ENCODE results near the gene MUC5B.
"Not testable (repeated sequence)": the region's sequence is repeated elsewhere in the genome, so short reads cannot be mapped to it uniquely, and the experiment has no call there.

Gene MUC5B

DNA sequence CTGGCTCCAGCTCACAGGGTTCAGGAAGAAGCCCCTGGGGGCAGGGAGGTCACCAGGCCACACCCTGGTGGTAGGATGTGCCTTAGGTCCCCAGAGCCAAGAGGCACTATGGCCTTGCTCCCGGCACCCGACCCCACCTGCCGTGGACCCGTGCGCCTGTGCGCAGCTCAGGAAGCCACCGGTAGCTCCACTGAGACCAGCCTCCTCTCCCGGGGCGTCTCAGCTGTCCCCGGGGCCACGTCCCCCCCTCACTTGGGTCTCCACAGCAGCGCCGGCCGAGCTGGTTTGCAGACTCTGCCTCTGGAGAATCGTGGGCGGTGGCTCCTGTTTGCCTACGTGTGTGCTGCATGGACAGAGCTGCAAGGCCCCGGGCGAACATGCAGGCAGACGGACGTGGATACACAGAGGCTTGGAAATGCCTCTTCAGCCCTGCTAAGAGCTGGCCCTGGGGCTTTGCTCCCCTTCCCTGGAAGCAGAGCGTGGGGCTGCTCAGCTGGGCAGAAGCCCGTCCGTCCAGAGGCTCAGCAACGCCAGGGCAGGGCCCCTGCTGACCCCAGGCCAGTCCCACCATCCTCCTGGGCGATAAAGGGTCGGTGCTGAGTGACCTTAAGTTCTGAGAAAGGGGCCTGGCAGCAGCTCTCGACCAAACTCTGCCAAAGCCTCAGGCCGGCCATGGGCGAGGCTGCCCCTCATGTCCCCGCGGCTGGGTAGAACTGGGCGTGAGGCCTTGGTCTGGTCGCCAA is 15.3 kb upstream of the MUC5B start:
- Histone ChIP-seq H3K9ac (ENCODE audit: low read length) (no peak overlapping the region), H3K27me3 (ENCODE audit: control insufficient read depth, insufficient read depth, low read length) (no peaks in the 10 kb centered on the region), H3K27ac (ENCODE audit: low read length) (no peak overlapping the region)

DNA sequence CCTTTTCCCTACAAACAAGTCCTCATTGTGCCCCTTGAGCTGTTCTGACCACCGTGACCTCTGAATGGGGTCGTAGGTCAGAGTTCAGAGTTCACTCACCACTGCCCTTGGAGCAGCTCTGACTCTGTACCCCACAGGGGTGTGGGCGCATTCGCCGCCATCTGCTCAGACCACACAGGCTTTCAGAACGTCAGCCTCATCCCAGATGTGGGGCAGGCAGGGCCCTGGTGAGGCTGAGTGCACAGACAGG is 14.8 kb upstream of the MUC5B start:
- Histone ChIP-seq H3K27me3 (ENCODE audit: control insufficient read depth, insufficient read depth, low read length) (no peaks in the 10 kb centered on the region), H3K36me3 (ENCODE audit: control insufficient read depth, low read depth, low read length) (no peaks in the 10 kb centered on the region), H3K27ac (ENCODE audit: low read length) (no peak overlapping the region), H3K9me3 (ENCODE audit: control insufficient read depth, low read depth, low read length) (peaks cover 20% of the 10 kb centered on the region), H3K9ac (ENCODE audit: low read length) (no peak overlapping the region), H3K4me1 (ENCODE audit: control insufficient read depth, low read depth, low read length) (no peaks in the 10 kb centered on the region), H3K4me3 (ENCODE audit: low read length) (no peak overlapping the region)

More for the DNA sequence above, 15.3 kb upstream of the MUC5B start:
- H3K4me1 ChIP-seq (ENCODE audit: control insufficient read depth, low read depth, low read length) = no peaks in the 10 kb centered on the region
- no peaks in the 10 kb centered on the region for H3K36me3 ChIP-seq (ENCODE audit: control insufficient read depth, low read depth, low read length)
- peaks cover 20% of the 10 kb centered on the region for H3K9me3 ChIP-seq (ENCODE audit: control insufficient read depth, low read depth, low read length)
- H3K4me3 ChIP-seq (ENCODE audit: low read length) = no peak overlapping the region

DNA sequence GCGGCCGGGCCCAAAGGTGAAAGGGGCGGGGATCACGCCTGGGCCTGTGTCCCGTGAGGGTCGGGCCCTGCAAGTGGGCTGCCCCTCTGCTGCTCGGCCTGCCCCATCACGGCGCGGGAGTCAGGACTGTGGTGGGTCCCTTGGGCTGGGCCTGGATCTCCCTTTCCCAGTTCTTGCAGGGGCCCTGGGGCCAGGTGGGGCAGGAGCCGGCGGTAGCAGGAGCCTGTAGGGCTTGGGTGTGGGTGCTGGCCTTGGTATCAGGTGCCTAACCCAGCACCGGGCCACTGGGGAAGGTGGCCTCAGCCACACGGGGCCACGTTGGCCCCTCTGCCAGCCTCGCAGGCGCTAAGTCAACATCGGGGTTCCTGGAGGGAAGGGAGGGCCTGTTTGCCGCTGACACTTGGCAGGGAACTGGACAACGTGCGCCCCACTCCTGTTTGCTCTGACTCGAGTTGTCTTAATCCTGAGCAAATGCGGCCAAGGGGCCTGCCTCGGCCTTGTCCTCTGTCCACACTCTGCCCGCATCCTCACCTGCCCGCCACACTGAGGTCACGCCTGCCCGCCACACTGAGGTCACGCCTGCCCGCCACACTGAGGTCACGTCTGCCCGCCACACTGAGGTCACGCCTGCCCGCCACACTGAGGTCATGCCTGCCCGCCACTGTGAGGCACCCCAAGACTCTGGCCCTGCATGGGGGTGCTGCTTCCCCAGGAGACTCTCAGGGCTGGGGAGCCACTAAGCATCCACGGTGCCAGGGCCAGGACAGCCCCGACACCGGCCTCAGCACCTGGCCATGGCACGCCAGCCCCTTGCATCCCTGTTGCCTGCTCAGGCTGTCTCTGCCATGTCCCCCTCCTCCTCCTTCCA is 14.2 kb upstream of the MUC5B start:
- no peaks in the 10 kb centered on the region for H3K27me3 ChIP-seq (ENCODE audit: control insufficient read depth, insufficient read depth, low read length)
- no peak overlapping the region for H3K27ac ChIP-seq (ENCODE audit: low read length)
- no peak overlapping the region for H3K9ac ChIP-seq (ENCODE audit: low read length)
- peaks cover 20% of the 10 kb centered on the region for H3K9me3 ChIP-seq (ENCODE audit: control insufficient read depth, low read depth, low read length)
- H3K4me3 ChIP-seq (ENCODE audit: low read length) = no peak overlapping the region
- H3K4me1 ChIP-seq (ENCODE audit: control insufficient read depth, low read depth, low read length) = no peaks in the 10 kb centered on the region
- no peaks in the 10 kb centered on the region for H3K36me3 ChIP-seq (ENCODE audit: control insufficient read depth, low read depth, low read length)

DNA sequence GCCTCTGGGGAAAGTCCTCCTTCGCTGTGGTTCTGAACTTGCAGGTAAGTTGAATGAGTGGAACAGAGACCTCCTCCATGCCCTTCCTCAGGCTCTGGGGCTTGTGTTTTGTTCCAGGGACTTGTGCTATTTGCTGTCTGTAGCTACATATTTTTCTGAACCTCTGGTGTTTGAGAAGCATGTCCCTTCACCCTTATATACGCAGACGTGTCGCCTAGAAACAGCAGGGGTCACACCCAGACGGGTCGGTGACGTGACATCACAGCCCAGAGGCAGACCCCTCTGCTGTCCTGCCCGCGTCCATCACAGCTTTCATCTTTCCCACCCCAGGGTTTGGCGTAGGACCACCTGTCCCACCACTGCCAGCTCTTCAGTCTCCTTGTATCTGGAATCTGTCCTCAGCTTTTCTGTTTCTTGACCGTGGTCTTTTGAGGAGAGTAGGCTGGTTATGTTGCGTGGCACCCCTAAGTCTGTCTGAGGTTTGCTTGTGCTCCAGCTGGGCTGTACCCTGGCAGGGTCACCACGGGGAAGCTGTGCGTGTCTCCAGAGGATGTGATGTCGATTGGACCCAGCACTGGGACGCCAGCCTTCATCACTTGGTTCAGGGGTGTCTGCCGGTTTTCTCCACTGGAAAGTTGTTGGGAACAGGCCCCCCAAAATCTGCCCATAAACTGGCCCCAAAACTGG is 13.4 kb upstream of the MUC5B start:
- Histone ChIP-seq H3K4me3 (ENCODE audit: low read length) (no peak overlapping the region), H3K4me1 (ENCODE audit: control insufficient read depth, low read depth, low read length) (no peaks in the 10 kb centered on the region), H3K36me3 (ENCODE audit: control insufficient read depth, low read depth, low read length) (no peaks in the 10 kb centered on the region), H3K27me3 (ENCODE audit: control insufficient read depth, insufficient read depth, low read length) (no peaks in the 10 kb centered on the region), H3K27ac (ENCODE audit: low read length) (no peak overlapping the region), H3K9me3 (ENCODE audit: control insufficient read depth, low read depth, low read length) (peaks cover 20% of the 10 kb centered on the region), H3K9ac (ENCODE audit: low read length) (no peak overlapping the region)

DNA sequence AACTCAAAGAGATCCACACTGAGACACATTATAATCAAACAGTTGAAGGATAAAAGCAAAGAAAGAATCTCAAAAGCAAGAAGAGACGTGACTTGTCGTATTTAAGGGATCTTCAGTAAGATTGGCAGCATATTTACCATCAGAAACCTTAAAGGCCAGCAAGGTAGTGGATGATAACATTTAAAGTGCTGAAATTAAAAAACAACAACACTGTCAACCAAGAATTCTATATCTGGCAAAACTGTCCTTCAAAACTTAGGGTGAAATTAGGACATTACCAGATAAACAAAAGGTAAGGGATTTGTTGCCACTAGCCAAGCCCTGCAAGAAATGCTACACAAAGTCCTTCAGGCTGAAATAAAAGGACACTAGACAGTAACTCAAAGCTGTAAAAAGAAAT is 11.0 kb upstream of the MUC5B start:
- peaks cover 20% of the 10 kb centered on the region for H3K9me3 ChIP-seq (ENCODE audit: control insufficient read depth, low read depth, low read length)
- H3K36me3 ChIP-seq (ENCODE audit: control insufficient read depth, low read depth, low read length) = no peaks in the 10 kb centered on the region
- H3K4me1 ChIP-seq (ENCODE audit: control insufficient read depth, low read depth, low read length) = no peaks in the 10 kb centered on the region
- no peak overlapping the region for H3K4me3 ChIP-seq (ENCODE audit: low read length)
- peaks cover 4% of the 10 kb centered on the region for H3K27me3 ChIP-seq (ENCODE audit: control insufficient read depth, insufficient read depth, low read length)
- H3K27ac ChIP-seq (ENCODE audit: low read length) = no peak overlapping the region
- H3K9ac ChIP-seq (ENCODE audit: low read length) = no peak overlapping the region

DNA sequence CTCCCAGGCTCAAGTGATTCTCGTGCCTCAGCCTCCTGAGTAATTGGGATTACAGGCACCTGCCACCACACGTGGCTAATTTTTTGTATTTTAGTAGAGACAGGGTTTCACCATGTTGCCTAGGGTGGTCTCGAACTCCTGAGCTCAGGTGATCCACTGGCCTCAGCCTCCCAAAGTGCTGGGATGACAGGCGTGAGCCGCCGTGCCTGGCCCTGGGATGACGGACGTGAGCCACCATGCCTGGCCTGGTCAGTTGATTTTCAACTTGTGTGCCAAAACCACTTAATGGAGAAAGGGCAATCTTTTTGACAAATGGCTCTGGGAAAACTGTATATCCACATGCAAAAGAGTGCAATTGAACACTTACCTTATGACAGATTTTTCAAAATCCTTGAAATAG is 7.0 kb upstream of the MUC5B start:
- not testable (repeated sequence) for H3K27me3 ChIP-seq (ENCODE audit: control insufficient read depth, insufficient read depth, low read length); H3K9ac ChIP-seq (ENCODE audit: low read length); H3K4me3 ChIP-seq (ENCODE audit: low read length); H3K27ac ChIP-seq (ENCODE audit: low read length); H3K4me1 ChIP-seq (ENCODE audit: control insufficient read depth, low read depth, low read length); H3K36me3 ChIP-seq (ENCODE audit: control insufficient read depth, low read depth, low read length)
- peaks cover 15% of the 10 kb centered on the region for H3K9me3 ChIP-seq (ENCODE audit: control insufficient read depth, low read depth, low read length)

DNA sequence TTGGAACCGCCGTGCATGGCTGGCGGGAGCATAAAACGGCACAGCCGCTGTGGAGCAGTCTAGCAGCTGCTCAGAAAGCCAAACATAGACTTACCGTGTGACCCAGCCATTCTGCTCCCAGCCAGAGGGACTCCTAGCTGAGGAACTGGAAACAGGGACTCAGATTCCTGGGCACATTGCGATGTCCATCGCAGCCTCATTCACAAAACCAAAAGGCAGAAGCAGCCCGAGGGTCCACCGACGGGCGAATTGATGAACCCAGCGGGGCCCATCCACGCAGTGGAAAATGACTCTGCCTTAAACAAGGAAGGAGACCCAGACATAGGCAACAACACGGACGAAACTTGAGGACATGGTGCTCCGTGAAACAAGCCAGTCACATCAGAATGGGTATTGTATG is 5.7 kb upstream of the MUC5B start:
- no peak overlapping the region for H3K9ac ChIP-seq (ENCODE audit: low read length)
- no peak overlapping the region for H3K27ac ChIP-seq (ENCODE audit: low read length)
- no peaks in the 10 kb centered on the region for H3K36me3 ChIP-seq (ENCODE audit: control insufficient read depth, low read depth, low read length)
- peaks cover 3% of the 10 kb centered on the region for H3K9me3 ChIP-seq (ENCODE audit: control insufficient read depth, low read depth, low read length)
- no peak overlapping the region for H3K4me3 ChIP-seq (ENCODE audit: low read length)
- H3K27me3 ChIP-seq (ENCODE audit: control insufficient read depth, insufficient read depth, low read length) = peaks cover 4% of the 10 kb centered on the region
- H3K4me1 ChIP-seq (ENCODE audit: control insufficient read depth, low read depth, low read length) = no peaks in the 10 kb centered on the region

DNA sequence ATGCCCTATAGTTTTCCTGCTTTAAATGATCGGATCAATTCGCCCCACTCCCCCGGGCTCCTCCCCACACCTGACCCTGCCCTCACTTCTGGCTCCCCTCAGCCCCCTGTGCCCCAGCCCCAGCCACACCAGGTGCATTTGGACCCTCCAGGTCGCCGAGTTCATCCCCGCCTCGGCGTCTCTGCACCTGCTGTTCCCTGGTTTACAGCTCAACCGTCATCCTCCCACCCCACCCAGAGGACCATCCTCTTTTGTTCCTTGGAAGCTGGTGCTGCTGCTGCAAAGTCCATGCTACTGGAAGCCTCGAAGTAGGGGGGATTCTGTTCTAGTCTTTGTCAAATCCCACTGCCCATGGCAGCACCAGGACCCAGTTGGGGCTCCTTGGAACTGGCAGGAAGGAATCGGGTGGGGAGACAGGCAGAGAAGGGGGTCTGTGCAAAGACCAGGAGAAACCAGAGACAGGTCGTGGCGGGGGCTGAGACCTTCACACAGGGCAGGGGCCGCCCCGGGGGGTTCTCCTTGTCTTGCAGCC is 4.5 kb upstream of the MUC5B start:
- Histone ChIP-seq H3K36me3 (ENCODE audit: control insufficient read depth, low read depth, low read length) (no peaks in the 10 kb centered on the region), H3K27me3 (ENCODE audit: control insufficient read depth, insufficient read depth, low read length) (peaks cover 4% of the 10 kb centered on the region), H3K9ac (ENCODE audit: low read length) (no peak overlapping the region), H3K9me3 (ENCODE audit: control insufficient read depth, low read depth, low read length) (no peaks in the 10 kb centered on the region), H3K27ac (ENCODE audit: low read length) (no peak overlapping the region), H3K4me1 (ENCODE audit: control insufficient read depth, low read depth, low read length) (no peaks in the 10 kb centered on the region), H3K4me3 (ENCODE audit: low read length) (no peak overlapping the region)

DNA sequence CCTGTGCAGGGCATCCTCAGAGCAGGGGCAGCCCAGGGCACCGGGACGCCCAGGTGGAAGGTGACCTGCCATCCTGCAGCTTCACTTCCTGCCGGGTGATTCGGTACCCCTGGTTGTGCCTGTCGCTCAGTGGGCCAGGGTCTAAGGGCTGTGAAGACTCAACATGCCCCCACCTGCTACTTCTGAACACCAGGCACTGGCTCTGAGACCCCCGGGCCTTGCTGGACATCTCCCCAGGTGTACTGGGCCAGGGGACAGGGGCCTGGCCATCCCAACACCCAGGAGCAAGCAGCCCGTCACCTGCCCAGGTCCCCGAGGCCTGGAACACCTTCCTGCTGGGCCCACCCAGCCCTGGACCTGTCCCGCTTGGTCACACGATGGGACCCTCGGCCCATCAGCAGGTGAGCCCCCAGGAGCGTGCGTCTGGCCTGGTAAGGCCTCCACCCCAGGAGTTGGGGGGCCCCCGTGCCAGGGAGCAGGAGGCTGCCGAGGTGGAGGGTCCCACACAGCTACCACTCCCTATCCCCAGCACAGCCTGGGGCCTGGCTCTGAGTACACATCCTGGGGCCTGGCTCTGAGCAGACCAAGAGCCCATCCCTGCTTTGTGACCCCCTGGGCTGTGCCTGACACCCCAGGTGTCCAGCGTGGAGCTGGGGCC is 3.9 kb upstream of the MUC5B start:
- H3K9ac ChIP-seq (ENCODE audit: low read length) = no peak overlapping the region
- H3K4me3 ChIP-seq (ENCODE audit: low read length) = no peak overlapping the region
- no peak overlapping the region for H3K27ac ChIP-seq (ENCODE audit: low read length)
- H3K36me3 ChIP-seq (ENCODE audit: control insufficient read depth, low read depth, low read length) = no peaks in the 10 kb centered on the region
- H3K27me3 ChIP-seq (ENCODE audit: control insufficient read depth, insufficient read depth, low read length) = peaks cover 4% of the 10 kb centered on the region
- H3K9me3 ChIP-seq (ENCODE audit: control insufficient read depth, low read depth, low read length) = no peaks in the 10 kb centered on the region
- no peaks in the 10 kb centered on the region for H3K4me1 ChIP-seq (ENCODE audit: control insufficient read depth, low read depth, low read length)

DNA sequence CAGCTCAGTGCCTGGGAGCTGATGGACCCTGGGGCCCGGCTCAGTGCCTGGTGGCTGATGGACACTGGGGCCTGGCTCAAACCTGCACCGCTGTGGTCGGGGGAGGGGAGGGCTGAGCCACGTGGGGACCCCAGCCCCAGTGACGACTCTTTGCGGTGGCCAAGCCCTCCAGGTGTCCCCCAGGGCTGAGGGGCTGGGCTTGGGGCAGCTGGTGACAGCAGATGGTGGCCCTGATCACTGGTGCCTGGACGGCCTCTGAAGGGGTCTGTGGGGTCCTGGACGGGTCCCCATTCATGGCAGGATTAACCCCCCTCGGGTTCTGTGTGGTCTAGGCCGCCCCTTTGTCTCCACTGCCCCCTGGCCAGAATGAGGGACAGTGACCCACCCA is 3.4 kb upstream of the MUC5B start:
- no peak overlapping the region for H3K4me3 ChIP-seq (ENCODE audit: low read length)
- no peak overlapping the region for H3K9ac ChIP-seq (ENCODE audit: low read length)
- no peaks in the 10 kb centered on the region for H3K4me1 ChIP-seq (ENCODE audit: control insufficient read depth, low read depth, low read length)
- H3K9me3 ChIP-seq (ENCODE audit: control insufficient read depth, low read depth, low read length) = no peaks in the 10 kb centered on the region
- H3K27me3 ChIP-seq (ENCODE audit: control insufficient read depth, insufficient read depth, low read length) = peaks cover 4% of the 10 kb centered on the region
- H3K36me3 ChIP-seq (ENCODE audit: control insufficient read depth, low read depth, low read length) = no peaks in the 10 kb centered on the region
- no peak overlapping the region for H3K27ac ChIP-seq (ENCODE audit: low read length)

Data from iPS-18a (cell line).